ENCODE measurements around the gene B3GAT2. TPM values are rescaled to one million over a fixed set of nuclear protein-coding genes. Genes with fewer than 3 reads are reported as not detected.

The B3GAT2 gene
- total RNA-seq, 1 experiment from 2014 or later: 0.22 TPM

DNA sequence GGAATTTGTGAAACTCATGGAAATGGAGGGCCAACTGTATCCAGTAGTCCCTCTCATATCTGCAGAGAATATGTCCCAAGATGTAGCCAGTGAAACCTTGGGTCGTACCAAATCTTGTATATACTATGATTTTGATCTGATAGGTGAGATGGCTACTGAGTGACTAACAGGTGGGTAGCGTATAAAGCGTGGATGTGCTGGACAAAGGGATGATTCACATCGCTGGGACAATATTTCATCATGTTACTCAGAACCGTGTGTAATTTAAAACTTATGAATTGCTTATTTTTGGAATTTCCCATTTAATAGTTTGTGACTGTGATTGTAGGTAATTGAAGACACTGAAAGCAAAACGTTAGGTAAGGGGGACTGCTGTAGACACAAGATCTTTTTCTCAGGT lies 145.1 kb downstream of the B3GAT2 start:
- Histone ChIP-seq H3K9me3 (ENCODE audit: control insufficient read depth, low read depth, low read length) (no peaks in the 10 kb centered on the region), H4K20me1 (ENCODE audit: control insufficient read depth, insufficient read depth, insufficient read length) (no peaks in the 10 kb centered on the region), H3K23me2 (ENCODE audit: insufficient read length, low read depth, low read length, poor library complexity, severe bottlenecking) (no peaks in the 10 kb centered on the region), H4K91ac (ENCODE audit: insufficient read length, low read depth, low read length) (no peak overlapping the region), H3K4me2 (ENCODE audit: insufficient read depth, insufficient read length, low read length) (no peak overlapping the region), H3K23ac (ENCODE audit: insufficient read length, low read depth, low read length) (no peak overlapping the region), H3K14ac (ENCODE audit: insufficient read depth, low read length) (no peak overlapping the region), H2BK5ac (ENCODE audit: insufficient read length, low read length) (no peak overlapping the region), H2BK15ac (ENCODE audit: low read depth, low read length) (no peak overlapping the region), H3K4ac (ENCODE audit: low read depth, low read length) (no peak overlapping the region), H2BK120ac (ENCODE audit: low read depth, low read length, poor library complexity, severe bottlenecking) (no peak overlapping the region), H3K79me2 (ENCODE audit: insufficient read depth, low read length) (no peaks in the 10 kb centered on the region), H2BK12ac (ENCODE audit: insufficient read length, low read depth, low read length) (no peak overlapping the region), H3K79me1 (ENCODE audit: insufficient read depth, low read depth, low read length, poor library complexity, severe bottlenecking) (no peaks in the 10 kb centered on the region), H2AFZ (ENCODE audit: low read length) (no peak overlapping the region), H2AK5ac (ENCODE audit: insufficient read length, low read length) (no peak overlapping the region), H4K5ac (ENCODE audit: insufficient read length, low read depth, low read length) (no peak overlapping the region), H2BK20ac (ENCODE audit: low read depth, low read length, poor library complexity, severe bottlenecking) (no peak overlapping the region), H3K27ac (ENCODE audit: insufficient read length, low read depth, low read length) (no peak overlapping the region), H3K4me1 (ENCODE audit: insufficient read depth, low read length) (no peaks in the 10 kb centered on the region), H3K9ac (ENCODE audit: extremely low read depth, insufficient read length, low read length) (no peak overlapping the region), H3K18ac (ENCODE audit: insufficient read length, low read depth, low read length) (no peak overlapping the region), H3T11ph (ENCODE audit: low read length) (no peak overlapping the region), H4K8ac (replicated peaks; ENCODE audit: insufficient read length, low read depth, low read length) (no peak overlapping the region), H3K56ac (ENCODE audit: insufficient read length, low read depth, low read length) (no peak overlapping the region), H3K27me3 (ENCODE audit: insufficient read depth, low read length) (no peaks in the 10 kb centered on the region)
- Mint-ChIP-seq H3K4me3 (no peak overlapping the region), H3K27me3 (ENCODE audit: low read depth) (no peaks in the 10 kb centered on the region), H3K36me3 (ENCODE audit: insufficient read depth in 1 of 3, low read depth in 3 of 3) (no peaks in the 10 kb centered on the region; a peak in 1 of 7 replicates), H3K27ac (peak overlapping the region in 1 of 3 experiments; percentile 19; a peak in 2 of 7 replicates), H3K4me1 (no peaks in the 10 kb centered on the region), H3K9me3 (no peaks in the 10 kb centered on the region)
- no peak for DNase-seq
- TF ChIP-seq, protein P1, sequence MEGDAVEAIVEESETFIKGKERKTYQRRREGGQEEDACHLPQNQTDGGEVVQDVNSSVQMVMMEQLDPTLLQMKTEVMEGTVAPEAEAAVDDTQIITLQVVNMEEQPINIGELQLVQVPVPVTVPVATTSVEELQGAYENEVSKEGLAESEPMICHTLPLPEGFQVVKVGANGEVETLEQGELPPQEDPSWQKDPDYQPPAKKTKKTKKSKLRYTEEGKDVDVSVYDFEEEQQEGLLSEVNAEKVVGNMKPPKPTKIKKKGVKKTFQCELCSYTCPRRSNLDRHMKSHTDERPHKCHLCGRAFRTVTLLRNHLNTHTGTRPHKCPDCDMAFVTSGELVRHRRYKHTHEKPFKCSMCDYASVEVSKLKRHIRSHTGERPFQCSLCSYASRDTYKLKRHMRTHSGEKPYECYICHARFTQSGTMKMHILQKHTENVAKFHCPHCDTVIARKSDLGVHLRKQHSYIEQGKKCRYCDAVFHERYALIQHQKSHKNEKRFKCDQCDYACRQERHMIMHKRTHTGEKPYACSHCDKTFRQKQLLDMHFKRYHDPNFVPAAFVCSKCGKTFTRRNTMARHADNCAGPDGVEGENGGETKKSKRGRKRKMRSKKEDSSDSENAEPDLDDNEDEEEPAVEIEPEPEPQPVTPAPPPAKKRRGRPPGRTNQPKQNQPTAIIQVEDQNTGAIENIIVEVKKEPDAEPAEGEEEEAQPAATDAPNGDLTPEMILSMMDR (conservative IDR thresholded peaks at IDR 0.05): no peak
- WGBS (ENCODE audit: extremely low coverage, insufficient read length, low lambda C conversion rate): no CpG with 5 or more reads among the region's 6 CpGs

Data from H9 (cell line).